Dedifferentiated amniotic fluid mesenchymal stem cell (primary cell): Measurements from ENCODE around the gene PYGM.

Experiments used
- DNase-seq: peaks from one replicate; pipeline ENCODE4 v3.0.0-alpha.2; 2016; ENCODE audit errors: extremely low spot score

The PYGM gene

DNA sequence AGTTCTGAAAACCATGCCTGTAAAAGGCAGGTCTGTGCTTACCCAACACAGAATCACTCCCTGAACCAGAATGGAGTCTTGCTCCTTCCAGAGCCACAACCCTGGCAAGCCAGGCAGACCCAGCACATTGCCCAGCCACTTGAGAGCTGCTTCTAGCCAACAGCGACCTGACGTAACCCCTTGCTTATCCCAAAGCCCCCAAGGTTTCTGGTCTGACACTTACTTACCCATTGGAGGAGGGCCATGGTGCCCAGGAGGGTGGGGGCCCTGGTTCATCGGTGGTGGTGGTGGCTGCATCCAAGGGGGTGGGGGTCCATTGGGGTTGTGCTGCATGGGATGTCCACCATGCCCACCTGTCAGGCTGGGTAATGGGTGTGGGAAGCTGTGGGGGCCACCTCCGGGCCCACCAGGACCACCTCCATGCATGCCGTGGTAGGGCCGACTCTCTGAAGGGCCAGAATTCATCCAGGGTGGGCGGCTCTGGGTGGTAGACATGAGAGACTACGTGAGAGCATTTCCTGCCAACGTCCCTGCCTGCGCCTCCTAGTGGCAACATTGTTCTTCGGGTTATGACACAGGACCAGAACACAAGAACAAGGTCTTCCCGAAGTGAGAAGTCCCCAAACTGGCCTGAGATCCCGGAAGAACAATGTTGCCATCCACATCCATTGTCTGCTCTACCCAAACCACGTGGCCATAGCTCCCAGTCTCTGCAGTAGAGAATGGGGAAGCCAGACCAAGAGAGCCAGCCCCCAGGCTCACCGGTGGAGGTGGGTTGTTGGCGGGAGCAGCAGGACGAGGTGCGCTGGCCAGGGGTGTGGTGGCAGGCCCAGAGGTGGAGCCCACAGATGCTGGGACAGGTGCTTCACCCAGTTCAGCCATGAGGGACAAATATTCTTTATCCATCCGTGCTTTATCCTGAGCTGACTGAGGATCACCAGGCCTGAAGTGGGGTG, 7.8 kb upstream of the PYGM start:
- DNase-seq, result peak; percentile 62

DNA sequence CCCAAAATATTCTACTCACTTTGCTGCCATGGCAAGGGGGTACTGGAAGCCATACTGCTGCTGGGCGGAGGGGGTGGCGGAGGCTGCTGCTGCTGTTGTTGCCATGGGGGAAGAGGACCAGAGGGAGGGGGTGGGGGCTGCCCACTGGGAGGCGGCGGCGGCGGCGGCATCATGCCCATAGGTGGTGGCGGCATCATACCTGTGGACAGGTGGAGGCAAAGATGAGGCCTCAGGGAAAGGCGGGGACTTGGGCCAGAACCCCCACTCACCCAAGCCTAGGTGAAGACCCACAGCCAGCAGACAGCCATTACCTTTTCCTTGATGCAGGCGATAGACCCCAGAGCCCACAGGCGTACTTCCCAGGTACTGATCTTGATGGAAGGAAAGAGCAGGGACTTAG, 7.1 kb upstream of the PYGM start:
- DNase-seq, result no peak

DNA sequence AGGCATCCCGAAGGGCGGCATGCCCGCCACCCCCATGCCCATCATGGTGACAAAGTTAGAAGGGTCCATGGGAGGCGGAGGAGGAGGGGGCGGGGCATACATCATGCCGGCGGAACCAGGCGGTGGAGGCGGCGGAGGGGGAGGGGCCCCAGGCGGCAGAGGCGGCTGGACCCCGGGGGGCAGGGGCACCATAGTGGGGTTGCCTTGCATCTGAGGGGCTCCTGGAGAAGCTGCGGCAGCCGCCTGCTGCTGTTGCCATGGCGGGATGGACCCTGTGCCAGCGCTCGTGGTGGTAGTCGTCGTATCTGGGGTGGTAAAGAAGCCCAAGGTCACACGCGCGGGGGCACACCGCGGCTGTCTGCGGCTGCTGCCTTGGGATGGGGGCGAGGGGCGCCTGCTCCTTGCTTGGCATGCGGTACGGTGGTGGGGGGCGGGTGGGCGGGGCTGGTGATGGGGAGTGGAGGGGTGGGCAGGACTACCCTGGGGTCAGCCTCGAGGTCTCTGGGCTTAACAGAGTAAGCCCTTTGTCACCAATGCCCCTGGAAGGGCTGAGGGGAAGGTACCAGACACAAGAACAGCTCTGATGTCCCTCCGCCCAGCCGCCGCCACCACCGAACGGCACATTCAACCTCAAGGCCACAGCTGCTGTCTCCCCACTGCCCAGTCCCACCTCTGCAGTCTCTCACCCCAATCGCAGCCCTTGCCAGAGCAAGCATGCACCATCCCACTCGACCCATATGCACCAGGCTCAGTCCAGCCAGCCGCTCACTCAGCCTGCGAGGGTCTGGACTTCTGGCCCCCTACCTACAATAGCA, 6.3 kb upstream of the PYGM start:
- DNase-seq, result no peak

DNA sequence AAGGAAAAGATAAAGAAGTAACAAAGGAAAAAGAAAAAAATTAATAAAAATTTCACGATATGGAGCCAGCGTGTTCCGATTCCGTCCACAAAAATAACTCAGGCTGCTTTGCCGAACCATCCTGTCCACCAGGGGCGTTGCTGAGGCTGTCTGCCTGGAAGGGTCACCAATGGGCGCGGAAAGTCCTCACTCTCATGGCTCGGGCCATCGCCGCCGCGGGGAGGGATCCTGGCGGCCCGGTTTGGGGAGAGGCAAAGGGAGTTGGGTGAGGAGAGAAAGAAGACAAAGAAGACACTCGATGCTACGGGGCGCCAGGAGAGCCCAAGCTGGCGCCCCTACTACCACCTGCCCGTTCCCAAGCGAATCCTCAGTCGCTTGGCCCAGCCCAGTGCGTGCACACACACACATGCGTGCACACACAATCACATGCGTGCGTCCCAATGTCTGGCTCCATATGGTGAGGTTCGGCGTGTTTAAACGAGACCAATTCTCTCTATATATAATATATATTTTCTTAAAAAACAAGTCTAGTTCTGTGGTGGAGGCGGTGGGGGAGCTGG, 5.6 kb upstream of the PYGM start:
- DNase-seq, result no peak

DNA sequence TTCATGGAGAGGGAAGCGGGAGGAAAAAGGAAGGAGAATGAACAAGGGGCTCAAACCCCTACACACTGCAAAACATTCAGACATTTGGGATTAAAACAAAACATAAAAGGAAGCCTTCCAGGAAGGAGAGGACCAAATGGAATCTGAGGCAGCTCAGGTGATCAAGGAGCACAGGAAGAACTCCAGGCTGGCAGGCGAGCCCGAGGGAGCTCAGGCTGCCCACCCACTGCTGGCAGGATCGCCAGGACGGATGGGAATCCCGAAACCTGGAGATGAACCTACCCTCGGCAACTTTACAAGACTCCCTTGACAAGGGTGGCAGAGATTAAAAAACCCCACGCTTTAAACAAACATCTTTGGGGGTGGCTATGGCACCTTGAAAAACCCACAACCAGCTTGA, 5.0 kb upstream of the PYGM start:
- DNase-seq, result no peak

DNA sequence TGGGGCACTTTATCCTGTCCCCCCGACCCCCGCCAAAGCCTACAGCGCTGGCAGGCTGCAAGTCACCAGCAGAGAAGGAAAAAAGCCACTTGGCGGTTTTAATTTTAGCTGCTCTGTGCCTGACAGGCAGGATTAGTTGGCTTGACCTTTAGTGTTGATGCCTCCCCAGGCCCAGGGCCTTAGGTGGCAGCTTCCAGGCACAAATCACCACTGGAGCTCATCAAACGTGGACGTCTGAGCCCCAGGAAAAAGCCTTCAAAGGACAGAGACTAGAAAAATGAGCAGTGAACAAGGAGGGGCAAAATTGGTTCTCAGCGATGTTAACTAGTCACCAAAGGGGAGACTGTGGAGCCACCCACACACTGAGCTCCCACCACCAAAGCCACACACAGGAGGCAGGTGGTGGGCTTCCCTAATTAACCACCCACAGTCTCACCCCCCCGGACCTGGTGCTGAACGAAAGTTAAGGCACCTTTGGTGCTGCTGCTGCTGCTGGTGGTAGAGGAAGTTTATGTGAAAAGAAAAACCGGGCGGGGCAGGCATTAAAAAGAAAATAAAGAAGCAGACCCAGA, 4.4 kb upstream of the PYGM start:
- DNase-seq, result no peak

DNA sequence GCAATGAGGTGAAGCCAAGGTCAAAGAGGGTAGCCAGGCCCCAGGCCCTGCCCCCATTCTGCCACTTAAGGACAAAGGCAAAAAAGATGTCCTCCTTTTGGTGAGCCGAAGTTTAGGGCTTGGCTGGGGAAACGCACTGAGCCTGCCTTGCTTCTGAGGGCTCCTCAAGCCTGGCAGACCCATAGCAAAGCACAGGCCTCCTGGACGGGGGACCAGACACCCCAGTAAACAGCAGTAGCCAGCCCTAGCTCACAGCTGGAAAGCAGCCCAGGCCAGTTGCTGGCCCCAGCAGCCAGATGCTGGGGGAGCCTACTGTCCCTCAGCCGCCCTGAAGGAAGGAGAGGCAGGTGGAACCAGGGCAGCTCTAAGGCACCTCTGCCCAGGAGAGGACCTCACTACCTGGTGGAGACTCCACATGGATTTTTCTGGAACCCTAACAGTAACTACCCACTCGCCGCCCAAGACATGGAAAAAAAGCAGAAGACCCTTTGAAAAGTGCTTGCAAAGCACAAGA, 3.8 kb upstream of the PYGM start:
- no peak for DNase-seq

DNA sequence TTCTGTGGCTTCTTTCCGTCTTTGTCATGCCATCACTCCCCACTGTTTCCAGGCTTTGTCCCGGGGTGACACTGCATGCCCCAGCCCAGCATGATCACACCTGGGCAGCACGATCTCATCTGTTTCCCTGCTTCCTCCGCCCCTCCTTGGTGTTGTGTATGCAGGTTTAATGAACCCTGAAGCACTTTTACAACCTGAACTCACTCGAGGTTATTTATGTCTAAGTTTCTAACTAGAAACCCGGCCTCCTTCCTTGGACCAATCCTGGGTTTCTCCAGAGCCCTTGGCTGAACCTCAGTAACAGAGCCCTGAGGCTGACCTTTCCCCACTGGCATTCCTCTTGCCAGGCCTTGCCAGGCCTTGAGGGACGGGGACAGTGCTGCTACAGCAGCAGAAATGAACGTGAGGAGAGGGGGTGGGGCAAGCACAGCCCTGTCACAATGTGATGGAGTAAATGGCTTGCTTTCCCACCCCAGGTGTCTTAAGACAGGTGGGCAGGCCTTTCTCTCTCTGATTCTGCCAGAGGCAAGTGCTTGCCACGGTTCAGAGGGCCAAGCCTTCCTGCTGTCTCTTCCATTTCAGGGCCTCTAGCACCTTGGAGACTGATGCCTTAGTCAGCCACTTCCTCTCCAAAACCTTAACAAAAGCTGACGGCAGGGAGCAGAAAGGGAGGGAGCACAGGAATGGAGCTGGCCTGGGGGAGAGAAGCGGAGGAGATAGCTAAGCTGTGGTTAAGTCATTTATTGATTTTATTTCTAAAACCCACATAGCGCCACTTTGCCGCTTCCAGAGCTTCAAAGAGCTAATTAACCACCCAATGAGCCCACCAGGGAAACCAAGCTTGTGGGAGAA, 3.1 kb upstream of the PYGM start:
- no peak for DNase-seq

DNA sequence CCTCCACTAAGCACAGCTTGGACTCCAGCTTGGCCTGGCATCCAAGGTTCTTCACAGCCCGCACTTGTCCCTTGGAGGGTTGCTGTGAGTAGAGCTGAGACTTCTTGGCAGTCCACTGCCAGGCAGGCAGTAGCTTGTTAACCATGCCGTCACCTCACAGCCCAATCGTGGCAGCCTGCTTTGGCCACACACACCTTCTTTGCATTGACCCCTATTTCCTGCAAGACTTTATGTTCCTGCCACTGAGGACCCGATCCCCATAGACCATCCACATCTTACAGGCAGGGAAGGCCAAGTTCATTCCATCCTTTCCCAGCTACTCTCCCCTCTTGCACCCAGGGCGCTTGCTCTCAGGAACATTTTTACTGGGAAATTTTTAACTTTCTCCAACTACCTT, 2.5 kb upstream of the PYGM start:
- no peak for DNase-seq

DNA sequence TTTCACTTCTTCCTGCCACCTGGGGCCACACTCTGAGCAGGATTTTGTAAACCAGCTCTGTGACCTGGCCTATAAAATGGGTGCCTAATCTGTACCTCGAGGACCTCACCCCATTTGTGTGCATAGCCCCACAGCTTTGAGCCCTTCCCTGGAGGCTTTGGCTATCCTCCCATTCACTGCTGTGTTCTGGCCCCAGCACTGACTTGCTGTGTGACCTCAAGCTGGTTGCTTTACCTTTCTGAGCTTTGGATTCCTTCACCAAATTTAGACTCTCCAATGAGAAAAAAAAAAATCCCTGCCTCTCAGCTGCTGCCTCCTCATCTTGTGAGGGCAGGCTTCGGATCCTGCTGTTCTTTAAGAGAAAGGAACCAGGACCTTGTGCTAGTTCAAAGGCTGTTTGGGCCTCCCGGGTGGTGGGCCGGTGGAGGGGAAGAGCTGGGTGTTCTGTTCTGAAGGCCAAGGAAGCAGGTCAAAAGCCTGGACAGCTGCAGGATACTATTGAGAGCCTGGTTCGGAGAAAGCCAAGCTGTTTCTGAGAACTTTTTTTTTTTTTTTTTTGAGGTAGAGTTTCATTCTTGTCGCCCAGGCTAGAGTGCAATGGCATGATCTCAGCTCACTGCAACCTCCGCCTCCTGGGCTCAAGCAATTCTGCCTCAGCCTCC, 1.1 kb upstream of the PYGM start:
- no peak for DNase-seq

DNA sequence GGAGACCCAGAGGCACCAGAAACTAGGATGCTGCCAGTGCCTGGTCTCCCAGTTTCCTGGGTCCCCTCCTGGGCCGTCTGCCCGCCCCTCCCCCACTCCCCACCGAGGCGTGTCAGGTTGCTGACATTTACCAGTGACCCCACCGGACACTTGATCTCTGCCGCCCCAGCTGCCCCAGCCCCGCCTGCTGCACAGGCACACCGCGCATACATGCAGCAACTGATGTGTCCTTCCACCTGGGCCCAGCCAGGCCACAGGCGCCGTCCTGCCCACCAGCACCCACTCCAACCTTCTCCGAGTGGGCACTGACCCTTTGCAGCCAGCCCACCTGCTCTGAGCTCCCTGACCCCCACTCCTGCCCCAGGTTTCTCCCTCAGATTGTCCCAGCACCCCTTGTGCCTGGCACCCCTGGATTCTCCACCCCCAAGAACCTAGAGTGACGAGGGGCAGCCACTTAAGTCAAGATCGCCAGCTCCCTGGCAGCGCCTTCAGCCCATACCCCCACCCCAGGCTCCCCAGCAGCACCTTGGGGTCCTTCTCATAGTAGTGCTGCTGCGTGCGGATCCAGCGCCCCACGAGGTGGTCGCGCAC, 548 bp downstream of the PYGM start:
- DNase-seq, result no peak

DNA sequence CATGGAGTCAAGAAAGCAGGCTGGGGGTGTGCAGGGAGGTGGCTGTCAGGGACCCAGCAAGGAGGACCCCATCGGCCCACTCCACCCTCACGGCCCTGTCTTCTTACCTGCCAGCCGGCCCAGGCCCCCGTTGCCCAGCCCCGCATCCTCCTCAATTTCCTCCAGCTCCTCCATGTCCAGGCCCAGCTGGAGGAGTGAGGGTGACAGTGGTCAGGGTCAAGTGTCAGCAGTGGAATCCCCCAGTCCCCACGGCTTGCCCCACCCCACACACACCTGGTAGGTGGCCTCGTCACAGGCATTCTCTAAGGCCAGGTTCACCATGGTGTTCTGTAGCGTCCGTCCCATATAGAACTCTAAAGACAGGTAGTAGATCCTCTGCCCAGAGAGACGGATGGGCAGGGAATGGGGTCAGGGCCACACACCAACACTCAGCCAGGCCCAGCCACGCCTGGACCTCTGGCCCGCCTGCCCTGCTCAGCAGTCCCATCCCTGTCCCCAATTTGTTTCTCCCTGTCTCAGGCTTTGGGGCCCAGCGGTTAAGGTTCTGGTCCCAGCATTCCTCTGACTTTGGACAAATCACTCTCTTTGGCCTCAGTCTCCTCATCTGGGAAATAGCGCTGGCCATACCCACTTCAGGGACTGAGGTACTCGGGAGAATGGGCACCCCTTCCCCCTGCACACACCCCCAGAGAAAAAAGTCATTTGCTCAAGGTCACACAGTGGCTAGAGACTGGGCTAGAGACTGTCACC, 1.3 kb downstream of the PYGM start:
- no peak for DNase-seq

DNA sequence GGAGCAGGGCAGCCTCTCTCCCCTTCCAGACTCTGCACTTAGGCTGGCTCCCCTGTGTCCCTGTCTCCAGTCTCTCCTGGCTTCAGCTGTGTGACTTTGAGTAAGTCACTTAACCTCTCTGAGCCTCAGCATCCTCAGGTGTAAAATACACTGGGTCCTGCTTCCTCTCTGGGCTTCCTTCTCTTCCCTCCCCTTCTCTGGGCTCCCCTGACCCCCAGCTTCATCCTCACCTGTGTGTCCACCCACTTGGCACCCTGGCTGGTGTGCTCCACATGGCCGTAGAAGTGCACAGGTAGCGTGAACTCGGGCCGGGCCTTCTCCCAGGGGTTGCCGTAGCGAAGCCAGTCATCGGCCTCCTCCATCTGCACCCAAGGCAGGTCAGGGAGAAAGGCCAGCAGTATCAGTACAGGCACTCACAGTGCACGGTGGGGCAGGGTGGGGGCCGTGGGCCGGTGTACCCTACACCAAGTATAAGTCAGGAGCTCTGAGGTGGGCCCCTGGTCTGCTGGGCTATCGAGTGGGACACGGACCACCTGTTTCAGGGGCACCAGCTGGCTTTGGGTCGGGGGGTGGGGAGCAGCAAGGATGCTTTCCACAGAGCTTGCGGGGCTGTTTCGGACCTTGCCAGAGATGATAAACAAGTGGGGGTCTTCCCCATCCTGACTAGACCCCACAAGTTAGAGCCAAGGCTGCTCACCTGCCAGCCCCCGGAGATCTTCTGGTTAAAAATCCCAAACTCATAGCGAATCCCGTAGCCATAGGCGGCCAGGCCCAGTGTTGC, 2.0 kb downstream of the PYGM start:
- no peak for DNase-seq

DNA sequence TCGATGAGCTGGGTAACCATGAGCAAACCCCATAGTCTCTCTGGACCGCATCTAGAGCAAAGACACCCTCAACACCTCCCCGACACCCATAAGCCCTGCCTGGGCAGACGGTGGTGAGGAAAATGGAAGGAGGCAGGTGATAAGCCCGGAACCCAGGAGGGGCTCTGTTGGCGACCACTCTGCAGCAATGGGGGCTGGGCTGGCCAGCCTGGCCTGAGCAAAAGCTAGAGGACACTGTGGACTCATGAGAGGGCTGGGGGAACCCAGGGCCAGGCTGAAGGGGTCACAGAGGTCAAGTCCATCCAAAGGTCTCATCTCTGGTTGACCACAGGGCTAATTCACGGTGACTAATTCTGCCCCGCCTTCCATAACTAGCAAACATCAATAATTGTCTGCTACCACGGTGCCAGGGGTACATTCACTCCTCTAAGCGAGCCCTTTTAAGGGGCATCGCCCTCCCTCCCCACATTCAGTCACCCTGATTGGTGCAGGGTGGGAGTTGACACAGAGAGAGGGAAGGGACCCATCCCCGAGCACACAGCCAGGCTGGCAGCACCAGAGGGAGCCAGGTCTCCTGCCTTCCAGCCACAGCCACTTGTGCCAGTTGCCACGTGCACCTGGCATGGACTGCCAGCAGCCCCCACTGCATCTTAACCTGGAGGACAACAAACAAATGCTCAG, 4.0 kb downstream of the PYGM start:
- DNase-seq, result no peak

DNA sequence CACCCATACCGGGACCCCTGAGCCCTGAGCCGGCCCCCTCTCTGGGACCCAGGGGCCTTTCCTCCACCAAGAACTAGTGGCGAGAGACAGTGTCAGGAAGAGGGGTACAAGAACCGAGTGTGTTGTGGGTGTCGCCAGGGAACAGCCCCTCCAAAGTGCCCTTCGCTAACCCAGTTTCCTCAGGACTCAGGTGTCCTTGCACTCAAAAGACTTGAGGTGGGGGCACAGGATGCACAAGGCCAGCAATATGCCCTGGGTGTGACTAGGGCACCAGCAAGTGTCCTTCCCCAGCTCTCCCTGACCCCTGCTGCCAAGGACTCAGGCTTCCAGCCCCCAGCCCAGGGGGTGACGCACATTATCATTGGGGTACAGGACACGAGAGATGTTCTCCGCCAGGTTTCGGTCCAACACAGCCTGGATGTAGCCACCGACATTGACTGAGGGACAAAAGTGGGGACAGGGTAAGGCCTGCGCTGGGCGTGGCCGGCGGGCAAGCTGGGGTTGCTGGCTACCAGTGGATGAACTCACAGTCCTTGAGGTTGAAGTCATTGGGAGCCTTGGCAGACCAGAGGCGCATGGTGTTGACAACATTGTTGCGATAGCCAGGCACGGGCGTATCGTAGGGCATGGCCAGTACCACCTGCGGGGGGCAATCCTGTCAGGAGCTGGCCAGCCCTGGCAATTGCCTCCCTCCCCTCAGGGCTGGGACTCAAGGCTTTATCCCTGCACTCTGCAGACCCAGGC, 4.7 kb downstream of the PYGM start:
- DNase-seq, result no peak

DNA sequence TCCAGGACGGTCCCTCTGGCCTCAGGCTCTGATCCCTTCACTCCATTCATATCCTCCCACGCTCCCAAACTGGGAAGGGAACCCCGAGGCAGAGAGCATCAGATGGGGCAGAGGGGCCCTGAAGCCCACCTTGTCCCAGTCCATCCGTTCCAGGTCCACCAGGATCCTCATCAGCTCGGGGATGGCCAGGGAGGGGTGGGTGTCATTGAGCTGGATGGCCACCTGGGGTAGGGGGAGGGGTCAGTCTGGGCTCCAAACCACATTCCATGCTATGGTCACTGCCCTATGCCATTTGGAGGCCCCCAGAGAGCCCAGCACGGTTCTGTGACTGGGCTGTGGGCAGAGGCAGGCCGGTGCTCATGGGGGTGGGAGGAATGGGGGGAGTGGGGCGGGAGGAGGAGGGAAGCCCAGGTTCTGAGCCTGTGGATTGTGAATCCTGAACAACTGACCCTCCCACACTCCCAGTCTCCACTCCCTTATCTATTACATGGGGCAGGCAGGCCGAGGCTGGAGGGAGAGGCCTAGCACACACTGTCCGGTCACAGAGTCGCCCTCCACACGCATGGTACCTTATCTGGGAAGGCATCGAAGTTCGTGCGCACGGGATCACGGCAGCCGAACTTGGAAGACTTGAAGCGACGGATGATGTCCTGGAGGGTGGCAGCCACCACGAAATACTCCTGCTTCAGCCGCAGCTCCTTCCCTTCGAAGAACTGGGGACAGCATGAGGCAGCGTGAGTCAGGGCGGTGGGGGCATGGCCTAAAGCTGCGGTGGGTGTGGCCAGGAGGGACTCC, 5.5 kb downstream of the PYGM start:
- no peak for DNase-seq
